GM19238 (cell line): ENCODE results near the gene NBPF4.
"Not testable (repeated sequence)": the region's sequence is repeated elsewhere in the genome, so short reads cannot be mapped to it uniquely, and the experiment has no call there.

Source experiments
- DNase-seq: peaks from one replicate; pipeline ENCODE4 v3.0.0; 2011; ENCODE audit warnings: low spot score; ENCODE audit not compliant: insufficient read length

Gene NBPF4

DNA sequence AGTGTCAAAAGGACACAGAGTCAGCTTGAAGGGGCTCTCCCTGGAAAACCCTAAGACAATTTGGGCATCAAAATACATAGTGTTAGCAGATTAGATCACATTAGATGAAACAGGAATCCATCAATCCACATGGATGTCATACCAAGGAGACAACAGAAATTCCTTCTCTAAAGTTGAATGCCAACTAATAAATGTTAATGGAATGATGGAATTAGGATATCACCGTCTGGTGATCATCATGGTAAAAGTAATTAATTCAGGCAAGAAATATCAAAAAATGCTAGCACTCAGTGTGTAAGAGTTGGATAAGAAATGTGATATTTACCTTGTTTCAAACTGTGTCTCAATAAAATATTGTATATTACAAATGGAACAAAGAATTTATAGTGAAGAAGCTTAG lies 32.9 kb downstream of the NBPF4 start:
- DNase-seq: no peak

DNA sequence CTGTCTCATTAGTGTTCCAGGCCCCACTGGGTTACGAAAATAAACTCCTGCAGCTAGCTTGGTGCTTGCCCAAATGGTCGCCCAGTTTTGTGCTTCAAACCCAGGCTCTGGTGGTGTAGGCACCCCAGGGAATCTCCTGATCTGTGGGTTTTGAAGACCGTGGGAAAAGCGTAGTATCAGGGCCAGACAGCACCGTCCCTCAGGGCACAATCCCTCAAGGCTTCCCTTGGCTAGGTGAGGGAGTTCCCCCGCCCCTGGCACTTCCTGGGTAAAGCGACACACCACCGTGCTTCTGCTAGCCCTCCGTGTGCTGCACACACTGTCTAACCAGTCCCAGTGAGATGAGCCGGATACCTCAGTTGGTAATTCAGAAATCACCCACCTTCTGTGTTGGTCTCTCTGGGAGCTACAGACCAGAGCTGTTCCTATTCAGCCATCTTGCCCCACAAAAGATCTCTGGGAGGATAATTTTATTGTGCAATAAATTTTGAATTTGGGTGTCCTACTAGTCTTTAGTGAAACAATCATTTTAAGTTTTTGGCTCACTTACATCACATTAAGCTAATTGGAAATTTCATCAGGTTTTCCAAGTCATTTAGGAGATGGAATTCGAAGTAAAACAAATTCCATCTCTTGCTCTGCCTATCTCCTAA lies 34.3 kb downstream of the NBPF4 start:
- DNase-seq: no peak

DNA sequence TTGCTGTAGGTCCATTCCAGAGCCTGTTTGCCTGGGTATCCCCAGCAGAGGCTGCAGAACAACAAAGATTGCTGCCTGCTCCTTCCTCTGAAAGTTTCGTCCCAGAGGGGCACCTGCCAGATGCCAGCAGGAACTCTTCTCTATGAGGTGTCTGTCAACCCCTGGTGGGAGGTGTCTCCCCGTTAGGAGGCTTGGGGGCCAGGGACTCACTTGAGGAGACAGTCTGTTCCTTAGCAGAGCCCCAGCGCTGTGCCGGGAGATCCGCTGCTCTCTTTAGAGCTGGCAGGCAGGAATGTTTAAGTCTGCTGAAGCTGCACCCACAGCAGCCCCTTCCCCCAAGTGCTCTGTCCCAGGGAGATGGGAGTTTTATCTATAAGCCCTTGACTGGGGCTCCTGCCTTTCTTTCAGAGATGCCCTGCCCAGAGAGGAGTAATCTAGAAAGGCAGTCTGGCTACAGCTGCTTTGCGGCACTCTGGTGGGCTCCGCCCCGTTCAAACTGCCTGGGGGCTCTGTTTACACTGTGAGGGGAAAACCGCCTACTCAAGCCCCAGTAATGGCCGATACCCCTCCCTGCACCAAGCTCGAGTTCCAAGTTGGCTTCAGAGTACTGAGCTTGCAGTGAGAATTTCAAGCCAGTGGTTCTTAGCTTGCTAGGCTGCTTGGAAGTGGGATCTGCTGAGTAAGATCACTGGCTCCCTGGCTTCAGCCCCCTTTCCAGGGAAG lies 35.0 kb downstream of the NBPF4 start:
- DNase-seq: no peak

DNA sequence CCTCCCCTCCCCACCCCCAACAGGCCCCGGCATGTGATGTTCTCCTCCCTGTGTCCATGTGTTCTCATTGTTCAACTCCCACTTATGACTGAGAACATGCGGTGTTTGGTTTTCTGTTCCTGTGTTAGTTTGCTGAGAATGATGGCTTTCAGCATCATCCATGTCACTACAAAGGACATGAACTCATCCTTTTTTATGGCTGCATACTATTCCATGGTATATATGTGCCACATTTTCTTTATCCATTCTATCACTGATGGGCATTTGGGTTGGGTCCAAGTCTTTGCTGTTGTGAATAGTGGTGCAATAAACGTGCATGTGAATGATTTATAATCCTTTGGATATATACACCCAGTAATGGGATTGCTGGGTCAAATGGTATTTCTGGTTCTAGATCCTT lies 40.3 kb downstream of the NBPF4 start:
- not testable (repeated sequence) for DNase-seq

DNA sequence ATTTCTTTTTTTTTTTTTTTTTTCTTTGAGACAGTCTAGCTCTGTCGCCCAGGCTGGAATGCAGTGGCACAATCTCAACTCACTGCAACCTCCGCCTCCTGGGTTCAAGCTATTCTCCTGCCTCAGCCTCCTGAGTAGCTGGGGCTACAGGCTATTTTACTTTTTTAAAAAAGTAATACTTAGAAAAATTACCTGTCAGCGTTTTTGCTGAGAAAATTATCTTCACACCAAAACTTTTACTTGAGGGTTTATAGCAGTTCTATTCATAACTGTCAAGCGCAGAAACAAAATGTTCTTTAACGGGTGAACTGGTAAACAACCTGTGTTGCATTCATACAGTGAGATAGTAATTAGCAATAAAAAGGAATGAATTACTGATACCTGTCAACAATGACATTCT lies 42.2 kb downstream of the NBPF4 start:
- no peak for DNase-seq

DNA sequence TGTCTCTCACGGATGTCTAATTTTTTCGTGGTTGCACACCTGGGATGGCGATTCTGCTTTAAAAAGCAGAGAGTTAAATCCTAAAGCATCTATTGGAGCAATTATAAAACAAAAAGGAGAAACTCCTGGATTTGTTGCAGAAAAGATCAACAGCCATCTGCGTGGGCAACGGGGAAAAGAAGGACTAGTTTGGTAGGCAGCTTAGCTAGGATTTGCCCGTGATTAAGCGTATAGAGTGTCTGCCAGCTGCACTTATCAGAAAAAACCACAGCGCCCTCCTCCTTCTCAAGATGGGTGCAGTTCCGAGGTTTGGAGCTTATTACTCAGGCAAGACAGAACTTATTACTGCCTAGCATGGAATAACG lies 43.2 kb downstream of the NBPF4 start:
- DNase-seq: no peak

DNA sequence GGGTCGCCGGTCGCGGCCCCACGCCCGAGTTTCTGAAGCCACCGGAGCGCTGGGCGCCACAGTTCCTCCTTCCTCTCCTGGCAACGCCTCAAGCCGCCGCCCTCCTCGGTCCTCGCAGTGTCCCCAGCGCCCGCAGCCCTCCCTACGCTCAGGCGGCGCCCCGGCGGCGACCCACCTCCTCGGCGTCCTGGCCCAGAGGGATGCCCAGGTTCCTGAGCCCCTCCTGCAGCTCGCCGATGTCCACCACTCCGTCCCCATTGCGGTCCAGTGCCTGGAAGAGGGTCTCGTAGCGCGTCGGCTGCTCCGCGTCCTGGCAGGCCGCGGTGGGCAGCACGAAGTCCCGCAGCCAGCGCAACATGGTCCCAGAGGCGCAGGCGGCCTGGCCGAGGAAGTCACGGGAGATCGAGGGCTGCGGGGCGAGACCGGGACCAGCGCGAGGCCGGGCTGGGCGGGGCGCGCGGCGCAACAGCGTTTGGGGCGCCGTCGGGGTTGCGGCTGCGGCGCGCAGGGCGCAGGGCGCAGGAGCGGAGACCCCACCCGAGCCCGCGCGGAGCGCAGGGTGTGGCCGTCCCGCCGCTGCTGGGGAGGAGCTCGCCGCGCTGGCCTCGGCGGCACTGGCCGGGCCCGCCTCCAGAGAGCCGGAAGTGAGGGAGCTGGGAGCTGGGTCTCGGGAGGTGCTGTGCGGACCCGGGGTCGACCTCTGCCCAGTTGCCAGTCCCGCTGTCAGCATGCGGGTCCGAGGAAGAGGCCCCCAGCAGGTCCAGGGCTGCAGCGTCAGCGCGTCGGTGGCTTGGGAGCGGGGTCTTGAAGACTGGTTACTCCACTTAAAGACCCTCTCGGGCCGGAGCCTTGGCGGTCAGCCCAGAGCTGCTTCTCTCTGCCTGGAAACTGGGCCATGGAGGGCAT lies 43.8 kb downstream of the NBPF4 start, which contains the start of gene SLC25A24:
Gene SLC25A24, minus strand, starts transcription at position 563 of the 906 bp plus-strand sequence. Its CDS starts 205 bp downstream, at position 358.
- peak; percentile 13 for DNase-seq

DNA sequence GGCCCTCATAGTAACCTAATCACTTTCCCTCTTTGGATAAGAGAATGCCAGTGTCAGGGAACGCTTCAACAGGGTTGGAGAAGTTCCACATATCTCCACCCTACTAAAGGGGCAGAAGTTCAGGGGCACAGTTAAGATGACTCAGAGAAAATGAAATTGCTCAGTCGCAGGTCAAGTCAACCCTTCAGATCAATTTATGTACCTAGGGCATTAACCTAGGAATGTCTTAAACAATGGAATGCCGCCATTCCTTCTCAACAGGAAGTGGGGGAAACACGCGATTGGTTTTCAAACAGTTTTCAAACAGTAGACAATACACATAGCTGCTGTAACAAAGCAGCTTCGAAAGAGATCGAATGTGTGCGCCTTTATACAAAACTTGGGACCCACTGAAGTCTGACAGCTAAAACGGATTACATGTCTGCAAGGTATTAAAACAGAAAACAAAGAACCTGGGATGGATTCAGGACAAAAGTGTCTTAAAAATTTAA lies 44.6 kb downstream of the NBPF4 start:
- DNase-seq: no peak

DNA sequence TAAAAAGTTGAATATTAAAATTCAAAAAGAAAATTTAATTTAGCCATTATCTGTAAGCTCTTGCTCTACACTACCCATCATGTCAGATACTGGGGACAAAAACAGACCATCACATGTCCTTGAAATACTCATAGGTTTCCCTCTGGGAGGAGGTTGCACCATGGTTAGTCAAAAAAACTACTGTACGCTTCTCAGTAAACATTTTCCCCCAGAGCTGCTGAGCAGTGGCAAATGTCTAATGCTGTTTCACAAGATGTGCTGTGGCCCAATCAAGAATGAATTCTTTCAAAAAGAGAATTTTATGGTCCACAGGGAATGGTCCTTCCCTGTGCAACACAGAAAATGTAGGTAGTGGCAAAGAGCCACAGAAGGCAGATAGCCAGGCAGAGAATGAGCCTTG lies 49.8 kb downstream of the NBPF4 start:
- DNase-seq: no peak

DNA sequence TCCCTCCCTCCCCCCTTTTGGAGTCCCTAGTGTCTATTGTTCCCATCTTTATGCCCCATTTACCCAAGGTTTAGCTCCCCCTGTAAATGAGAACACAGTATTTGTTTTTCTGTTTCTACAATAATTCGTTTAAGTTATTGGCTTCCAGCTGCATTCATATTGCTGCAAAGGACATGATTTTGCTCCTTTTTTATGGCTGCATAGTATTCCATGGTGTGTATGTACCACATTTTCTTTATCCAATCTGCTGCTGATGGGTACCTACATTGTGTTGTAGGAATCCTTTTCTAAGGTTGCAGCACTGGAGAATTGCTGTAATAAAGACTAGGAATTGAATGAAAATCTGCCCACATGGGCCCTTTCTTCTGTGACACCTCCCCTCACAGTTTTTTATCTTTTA lies 50.5 kb downstream of the NBPF4 start:
- DNase-seq: no peak

DNA sequence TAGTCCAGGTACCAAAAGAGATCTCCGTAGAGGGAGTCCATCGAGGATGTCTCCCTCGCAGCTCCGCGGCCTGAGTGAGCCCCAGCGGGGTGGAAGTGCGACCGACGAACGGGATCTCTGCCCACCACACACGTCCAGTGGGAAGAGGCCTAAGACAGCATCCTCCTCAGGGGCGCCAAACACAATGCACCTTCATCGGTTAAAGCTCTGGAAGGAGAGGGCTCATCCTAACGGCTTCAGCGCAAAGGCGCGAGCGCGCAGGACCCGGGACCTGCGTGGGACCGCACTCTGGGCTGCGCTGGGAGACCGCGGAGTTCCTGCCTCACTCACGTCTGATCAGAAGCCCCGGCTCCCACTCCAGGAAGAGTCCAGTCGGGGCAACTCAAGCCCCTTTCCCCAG lies 51.3 kb downstream of the NBPF4 start:
- no peak for DNase-seq

DNA sequence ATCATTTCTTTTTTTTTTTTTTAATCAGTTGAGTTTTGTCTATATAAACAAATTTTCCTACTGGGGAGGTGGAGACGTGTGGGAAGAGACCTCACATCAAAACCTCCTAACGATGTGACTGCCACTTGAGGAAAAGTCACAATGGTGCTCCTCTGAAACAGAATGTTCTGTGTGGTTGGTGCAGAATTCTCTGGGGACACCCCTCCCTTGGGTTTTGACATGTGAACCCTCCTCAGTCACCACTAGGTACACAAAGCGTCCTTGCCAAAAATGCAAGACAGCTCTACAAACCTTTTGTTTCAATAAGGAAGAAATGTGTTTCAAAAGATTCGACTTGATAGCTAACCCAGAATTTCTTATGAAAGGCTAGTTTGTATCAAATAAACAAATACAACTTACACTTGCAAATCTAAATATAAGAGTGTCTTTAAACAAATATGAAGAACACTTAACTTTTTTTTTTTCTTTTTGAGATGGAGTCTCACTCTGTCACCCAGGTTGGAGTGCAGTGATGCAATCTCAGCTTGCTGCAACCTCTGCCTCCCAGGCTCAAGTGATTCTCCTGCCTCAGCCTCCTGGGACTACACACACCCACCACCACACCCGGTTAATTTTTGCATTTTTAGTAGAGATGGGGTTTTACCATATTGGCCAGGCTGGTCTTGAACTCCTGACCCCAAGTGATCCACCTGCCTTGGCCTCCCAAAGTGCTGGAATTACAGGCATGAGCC lies 53.0 kb downstream of the NBPF4 start:
- no peak for DNase-seq

DNA sequence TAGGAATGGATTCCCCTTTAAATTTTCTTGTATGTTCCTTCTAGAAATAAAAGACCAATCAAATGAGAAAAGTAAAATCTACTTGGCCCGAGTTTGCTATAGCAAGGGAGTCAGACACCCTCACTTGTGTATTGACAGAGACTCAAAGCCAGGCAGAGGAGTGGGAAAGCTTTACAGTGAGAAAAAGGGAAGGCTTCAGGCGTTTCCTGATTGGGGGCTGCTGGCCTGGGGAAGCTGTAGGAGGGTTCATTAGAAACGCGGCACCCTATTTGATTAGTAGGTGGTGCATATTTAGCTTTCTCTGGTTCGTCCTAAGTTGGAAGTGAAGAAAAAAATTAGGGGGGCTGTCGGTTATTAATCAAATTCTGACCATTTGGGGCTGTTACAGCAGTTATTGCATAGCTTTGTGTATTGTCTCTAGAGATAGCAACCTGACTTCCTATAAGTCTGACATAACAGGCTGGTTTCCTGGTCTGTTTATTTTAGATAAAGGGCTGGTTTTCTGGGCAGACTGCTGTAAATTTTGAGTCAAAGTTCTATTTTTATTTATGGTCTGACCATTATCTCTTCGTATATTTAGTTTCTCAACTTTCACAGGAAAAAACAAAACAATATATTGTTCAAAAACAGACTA lies 53.8 kb downstream of the NBPF4 start:
- no peak for DNase-seq

DNA sequence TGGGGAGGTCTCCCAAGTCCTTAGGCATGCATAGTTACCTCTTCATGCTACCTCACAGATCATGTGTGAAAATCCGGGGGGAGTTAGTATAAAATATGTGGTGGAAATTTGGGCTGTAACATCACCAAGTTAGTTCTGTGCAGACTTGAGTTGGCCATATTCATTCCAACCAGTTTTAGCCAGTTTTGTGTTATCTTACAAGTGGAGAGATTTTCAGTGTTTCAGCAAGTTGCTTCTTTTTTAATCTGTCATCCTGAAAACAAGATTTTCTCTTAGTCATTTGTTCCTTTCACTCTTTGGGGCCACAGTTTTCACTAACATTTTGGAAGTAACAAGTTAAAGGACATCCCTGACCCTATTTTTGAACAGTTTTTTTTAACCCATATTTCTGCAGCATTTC lies 55.1 kb downstream of the NBPF4 start:
- DNase-seq: no peak

DNA sequence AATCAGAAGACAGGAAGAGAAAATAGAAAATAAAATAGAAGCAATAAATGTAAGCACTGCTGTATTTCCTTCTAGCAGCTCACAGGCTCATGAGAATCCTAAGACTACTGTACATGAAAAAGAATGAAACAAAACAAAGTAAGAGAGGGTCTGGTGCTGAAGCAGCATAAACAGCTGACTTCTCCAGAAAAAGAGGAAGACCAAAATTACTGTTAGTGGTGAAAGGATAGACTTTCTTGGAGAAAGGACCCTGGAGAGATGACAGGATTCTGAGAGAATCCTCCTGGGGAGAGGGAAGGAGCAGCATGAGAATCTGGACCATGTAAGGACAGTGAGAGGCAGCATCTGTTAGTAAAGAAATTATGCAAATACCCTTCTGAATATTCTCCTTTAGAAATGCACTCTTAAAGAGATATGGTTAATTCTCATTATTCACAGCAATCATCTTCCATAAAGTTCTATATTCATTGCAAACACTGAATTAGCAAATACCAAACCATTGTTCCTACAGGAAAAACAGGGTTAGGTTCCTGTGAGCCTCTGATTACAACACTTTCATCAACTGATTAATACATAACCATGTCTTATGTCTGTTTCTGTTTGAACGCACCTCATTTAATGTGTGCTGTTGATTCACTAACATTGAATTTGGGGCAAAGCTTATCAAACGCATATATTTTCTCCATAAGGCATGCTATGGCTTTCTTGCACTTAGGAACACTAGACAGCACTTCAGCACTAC lies 60.7 kb downstream of the NBPF4 start:
- no peak for DNase-seq

DNA sequence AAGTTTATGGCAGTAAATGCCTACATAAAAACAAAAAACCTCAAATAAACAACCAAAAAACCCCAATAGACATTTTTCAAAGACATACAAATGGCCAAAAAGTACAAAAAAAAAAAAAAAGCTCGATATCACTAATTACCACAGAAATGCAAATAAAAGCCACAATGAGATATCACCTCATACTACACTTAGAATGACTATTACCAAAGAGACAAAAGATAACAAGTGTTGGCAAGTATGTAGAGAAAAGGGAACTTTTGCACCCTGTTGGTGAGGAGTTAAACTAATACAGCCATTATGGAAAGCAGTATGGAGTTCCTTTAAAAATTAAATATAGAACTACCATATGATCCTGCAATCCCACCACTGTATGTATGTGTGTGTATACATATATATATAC lies 64.9 kb downstream of the NBPF4 start:
- DNase-seq: no peak
